Panc1 (cell line): ENCODE results near the gene FAM236D. TPM values are rescaled to one million over a fixed set of nuclear protein-coding genes. Genes with fewer than 3 reads are reported as not detected.
A peak's percentile ranks its signal among the peaks of the same experiment; 100 is the strongest.
"Not testable (repeated sequence)": the region's sequence is repeated elsewhere in the genome, so short reads cannot be mapped to it uniquely, and the experiment has no call there.

Source experiments
- ATAC-seq: fragments of 200-7000 bp; cut with Tn5 transposase; 2 replicates; pipeline ENCODE4 v1.9.1; 2020; ENCODE audit warnings: mild to moderate bottlenecking, moderate library complexity
- Bru-seq: library from RNA; stranded (reverse); fragments of 400-500 nt; gene quantifications from one replicate; lab custom pipeline; 2021; lab: Mats Ljungman, UMichigan
- BruChase-seq, 2 experiments: library from RNA; stranded (reverse); fragments of 400-500 nt; gene quantifications; one replicate each; lab custom pipeline; 2021; lab: Mats Ljungman, UMichigan
- BruUV-seq: library from RNA; stranded (reverse); fragments of 400-500 nt; replicated peaks from 2 replicates; lab custom pipeline; 2021; lab: Mats Ljungman, UMichigan
- CTCF ChIA-PET: fragments of 300-600 bp; sonication (Branson Sonifier 250); formaldehyde crosslinking; loops from one replicate; lab custom pipeline; 2022; ENCODE audit warnings: antibody characterized with exemption; lab: Charles Lee
- POLR2A ChIA-PET: fragments of 300-600 bp; sonication (Branson Sonifier 250); formaldehyde crosslinking; loops from one replicate; lab custom pipeline; 2022; ENCODE audit warnings: antibody characterized with exemption; lab: Charles Lee
- DNase-seq: peaks from one replicate; pipeline ENCODE4 v3.0.0-alpha.2; 2010; ENCODE audit warnings: low read depth, low spot score
- H3K27ac ChIP-seq: 2 replicates; pipeline ENCODE4 v1.5.1; 2011; ENCODE audit warnings: mild to moderate bottlenecking, low read length, inconsistent platforms
- H3K27me3 ChIP-seq: fragments of 200-500 bp; sonication (Bioruptor generic); 2 replicates; pipeline ENCODE4 v1.6.0; 2014; ENCODE audit warnings: low read length, inconsistent platforms; ENCODE audit not compliant: control insufficient read depth, insufficient read depth
- H3K36me3 ChIP-seq: fragments of 200-500 bp; sonication (Bioruptor generic); 2 replicates; pipeline ENCODE4 v1.5.1; 2014; ENCODE audit warnings: inconsistent platforms, mild to moderate bottlenecking, low read length, moderate library complexity; ENCODE audit not compliant: control insufficient read depth, insufficient read depth
- H3K4me1 ChIP-seq: 2 replicates; pipeline ENCODE4 v1.5.1; 2011; ENCODE audit warnings: inconsistent platforms, mild to moderate bottlenecking, low read length, moderate library complexity; ENCODE audit not compliant: control insufficient read depth, insufficient read depth
- H3K4me3 ChIP-seq, 2 experiments: 2 replicates each; pipeline ENCODE4 v1.5.1; 2011 to 2012; ENCODE audit warnings: low read depth in 2 of 2, low read length in 2 of 2, mild to moderate bottlenecking in 2 of 2, inconsistent platforms in 1 of 2, moderate library complexity in 1 of 2
- H3K9me3 ChIP-seq: fragments of 200-500 bp; sonication (Bioruptor generic); 2 replicates; pipeline ENCODE4 v1.5.1; 2014; ENCODE audit warnings: low read depth, mild to moderate bottlenecking, inconsistent platforms, low read length, moderate library complexity; ENCODE audit not compliant: control insufficient read depth, insufficient read depth
- in situ Hi-C: cut with HindIII; loops from 2 replicates; pipeline ENCODE4 v1.10.0; 2016; ENCODE audit warnings: low sequenced_read_pairs, low pct_unique_long_range_greater_than_20kb
- intact Hi-C: fragments of 100-400 bp; cut with micrococcal nuclease; formaldehyde crosslinking; loops from one replicate; pipeline ENCODE4 v1.10.0; 2022; ENCODE audit not compliant: unreplicated experiment
- long read RNA-seq: library from polyadenylated mRNA; unstranded; transcript quantifications from one replicate; pipeline ENCODE4 v2.0.0, GENCODE V29; 2021; ENCODE audit not compliant: unreplicated experiment
- polyA plus RNA-seq: library from polyadenylated mRNA; unstranded; fragments of >200 nt; gene quantifications from one replicate; pipeline ENCODE4 v1.2.1, GENCODE V29; 2012; ENCODE audit warnings: missing spikeins; ENCODE audit not compliant: insufficient read length
- total RNA-seq: library from RNA; stranded (reverse); gene quantifications from one replicate; pipeline ENCODE4 v1.2.1, GENCODE V29; 2021; ENCODE audit not compliant: unreplicated experiment

Gene FAM236D
- total RNA-seq (not detected), Bru-seq, nascent RNA (not detected), BruChase-seq, experiment 1, labeled RNA remaining after a 2-hour chase (not detected), BruChase-seq, experiment 2, labeled RNA remaining after a 6-hour chase (not detected)
- polyA plus RNA-seq = not detected
- long read RNA-seq = 0 reads

- H3K27ac ChIP-seq, H3K4me3 ChIP-seq, H3K4me1 ChIP-seq, in situ Hi-C loops, CTCF ChIA-PET, H3K9me3 ChIP-seq, DNase-seq, ATAC-seq, POLR2A ChIA-PET, H3K36me3 ChIP-seq, H3K27me3 ChIP-seq, BruUV-seq, intact Hi-C loops: not testable (repeated sequence)
These were observed at the start of gene FAM236D for GRCh38 chrX:72808110-72808509. Gene FAM236D, minus strand, starts transcription at chrX:72808210. Its CDS starts 100 bp downstream, at chrX:72808110.

- not testable (repeated sequence) for ATAC-seq
These were observed 29.5 kb upstream of the FAM236D start for GRCh38 chrX:72837532-72837931.

GRCh38 chrX:72830701-72831100 is 22.7 kb upstream of the FAM236D start:
- ATAC-seq, BruUV-seq, in situ Hi-C loops: not testable (repeated sequence)

More at GRCh38 chrX:72837532-72837931, 29.5 kb upstream of the FAM236D start:
- H3K27me3 ChIP-seq, CTCF ChIA-PET, POLR2A ChIA-PET, H3K4me3 ChIP-seq, H3K27ac ChIP-seq, H3K36me3 ChIP-seq, H3K9me3 ChIP-seq, in situ Hi-C loops, BruUV-seq, DNase-seq, H3K4me1 ChIP-seq, intact Hi-C loops: not testable (repeated sequence)

GRCh38 chrX:72790390-72790789 is 17.6 kb downstream of the FAM236D start:
- CTCF ChIA-PET, ATAC-seq, in situ Hi-C loops: not testable (repeated sequence)

More at GRCh38 chrX:72830701-72831100, 22.7 kb upstream of the FAM236D start:
- H3K27ac ChIP-seq, H3K9me3 ChIP-seq, CTCF ChIA-PET, H3K4me1 ChIP-seq, H3K27me3 ChIP-seq, POLR2A ChIA-PET, H3K36me3 ChIP-seq, H3K4me3 ChIP-seq, intact Hi-C loops, DNase-seq: not testable (repeated sequence)

GRCh38 chrX:72788142-72788541 is 19.9 kb downstream of the FAM236D start:
- ATAC-seq, intact Hi-C loops, BruUV-seq, H3K36me3 ChIP-seq, POLR2A ChIA-PET, DNase-seq, H3K9me3 ChIP-seq, H3K4me1 ChIP-seq, H3K27me3 ChIP-seq, H3K4me3 ChIP-seq, in situ Hi-C loops, CTCF ChIA-PET, H3K27ac ChIP-seq: not testable (repeated sequence)

More at GRCh38 chrX:72790390-72790789, 17.6 kb downstream of the FAM236D start:
- H3K9me3 ChIP-seq, intact Hi-C loops, POLR2A ChIA-PET, H3K27me3 ChIP-seq, H3K4me1 ChIP-seq, DNase-seq, H3K27ac ChIP-seq, BruUV-seq, H3K36me3 ChIP-seq, H3K4me3 ChIP-seq: not testable (repeated sequence)

GRCh38 chrX:72783964-72784363 is 24.0 kb downstream of the FAM236D start:
- H3K9me3 ChIP-seq, POLR2A ChIA-PET, H3K36me3 ChIP-seq, H3K27me3 ChIP-seq, H3K27ac ChIP-seq, intact Hi-C loops, DNase-seq, H3K4me1 ChIP-seq, H3K4me3 ChIP-seq, in situ Hi-C loops, CTCF ChIA-PET, BruUV-seq: not testable (repeated sequence)
- peak; percentile 74 for ATAC-seq

GRCh38 chrX:72783365-72783936 is 24.6 kb downstream of the FAM236D start:
- H3K27ac ChIP-seq, in situ Hi-C loops, CTCF ChIA-PET: not testable (repeated sequence)

More at GRCh38 chrX:72783365-72783936, 24.6 kb downstream of the FAM236D start:
- H3K27me3 ChIP-seq, H3K4me1 ChIP-seq, ATAC-seq, H3K4me3 ChIP-seq, POLR2A ChIA-PET, H3K36me3 ChIP-seq, intact Hi-C loops, BruUV-seq, DNase-seq, H3K9me3 ChIP-seq: not testable (repeated sequence)
